T1000 (cell line): ENCODE measurements around the gene NDUFA13.
A peak's percentile ranks its signal among the peaks of the same experiment; 100 is the strongest.

Experiments used
- DNase-seq: peaks from one replicate; lab custom pipeline; 2025; ENCODE audit warnings: mixed read lengths; lab: John Stamatoyannopoulos, UW

Gene NDUFA13

GRCh38 chr19:19488875-19489690 lies 26.9 kb upstream of the NDUFA13 start:
- DNase-seq, result peak; percentile 82

- no peak for DNase-seq
Observed at GRCh38 chr19:19489804-19490204, 26.2 kb upstream of the NDUFA13 start.

GRCh38 chr19:19490214-19490968 lies 25.6 kb upstream of the NDUFA13 start:
- peak; percentile 54 for DNase-seq

- DNase-seq, result no peak
Observed at GRCh38 chr19:19491321-19492025, 24.6 kb upstream of the NDUFA13 start.

- DNase-seq, result no peak
Observed at GRCh38 chr19:19492026-19492610, 23.9 kb upstream of the NDUFA13 start.

- DNase-seq, result no peak
Observed at GRCh38 chr19:19493841-19494546, 22.0 kb upstream of the NDUFA13 start.

- DNase-seq, result no peak
Observed at GRCh38 chr19:19495614-19496603, 20.1 kb upstream of the NDUFA13 start.

GRCh38 chr19:19498255-19498991 lies 17.6 kb upstream of the NDUFA13 start:
- no peak for DNase-seq

GRCh38 chr19:19499272-19499995 lies 16.6 kb upstream of the NDUFA13 start:
- no peak for DNase-seq

- no peak for DNase-seq
Observed at GRCh38 chr19:19500975-19501644, 14.9 kb upstream of the NDUFA13 start.

- no peak for DNase-seq
Observed at GRCh38 chr19:19501798-19502197, 14.2 kb upstream of the NDUFA13 start.

GRCh38 chr19:19502281-19502680 lies 13.7 kb upstream of the NDUFA13 start:
- DNase-seq, result no peak

GRCh38 chr19:19502808-19503602 lies 13.0 kb upstream of the NDUFA13 start:
- DNase-seq, result no peak

GRCh38 chr19:19504754-19505668 lies 11.0 kb upstream of the NDUFA13 start:
- no peak for DNase-seq

- no peak for DNase-seq
Observed at GRCh38 chr19:19505669-19506326, 10.2 kb upstream of the NDUFA13 start.

- no peak for DNase-seq
Observed at GRCh38 chr19:19506592-19506991, 9.4 kb upstream of the NDUFA13 start.
